SK-N-MC (cell line): ENCODE measurements around the gene RASD1.

Experiments used
- EZH2 ChIP-seq: fragments of 200-600 bp; sonication (generic); IDR thresholded peaks from one replicate; pipeline ENCODE4 v1.6.1; 2017; ENCODE audit warnings: antibody characterized with exemption
- FOXP2 ChIP-seq: optimal IDR thresholded peaks from 2 replicates; pipeline ENCODE3; 2011; ENCODE audit warnings: mild to moderate bottlenecking, moderate library complexity; ENCODE audit not compliant: insufficient read depth; ENCODE audit errors: extremely low read length, control extremely low read depth
- POLR2AphosphoS5 ChIP-seq: IDR thresholded peaks from 2 replicates; pipeline ENCODE4 v1.6.1; 2012; ENCODE audit warnings: mild to moderate bottlenecking, low read depth, low read length, borderline replicate concordance

- no peak for TF ChIP-seq EZH2
- no peak for TF ChIP-seq POLR2AphosphoS5
- no peak for TF ChIP-seq FOXP2
These were observed 22.8 kb upstream of the RASD1 start for GRCh38 chr17:17518951-17519350.
